ENCODE measurements around the gene ARHGEF16.

The ARHGEF16 gene

DNA sequence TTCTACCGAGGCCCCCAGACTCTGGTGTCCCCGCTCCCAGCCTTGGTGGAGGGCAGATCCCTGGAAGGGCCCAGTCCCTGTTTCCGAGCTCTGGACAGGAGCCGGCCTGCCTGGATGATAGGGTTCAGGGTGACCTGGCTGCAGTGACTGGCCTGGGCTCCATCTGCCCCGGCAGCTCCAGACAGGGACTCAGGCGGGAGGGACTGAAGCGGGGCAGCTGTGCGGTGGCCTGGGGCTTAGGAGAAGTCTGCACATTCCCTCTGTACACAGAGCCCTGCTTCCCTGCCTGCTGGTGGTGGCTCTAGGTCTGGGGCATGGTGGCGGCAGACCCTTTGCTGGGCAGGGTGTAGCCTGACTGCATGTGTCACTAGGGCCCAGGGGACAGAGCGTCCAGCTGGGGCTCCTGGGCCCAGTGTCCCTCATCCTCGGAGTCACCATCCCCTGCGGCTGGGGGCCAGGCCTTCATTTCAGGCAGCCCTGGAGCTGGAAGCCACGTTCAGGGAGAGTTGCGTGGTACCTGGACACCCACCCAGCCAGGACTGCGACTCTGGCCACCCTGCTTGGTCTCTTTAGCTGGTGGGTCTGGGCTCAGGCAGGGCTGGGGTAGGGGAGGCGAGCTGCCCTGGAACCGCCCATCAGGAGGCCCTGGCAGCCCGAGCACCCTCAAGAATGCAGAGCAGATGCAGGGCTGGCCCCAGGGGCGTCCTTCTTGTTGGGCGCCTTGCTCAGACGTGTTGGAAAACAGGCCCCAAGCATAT lies 9.6 kb downstream of the ARHGEF16 start:
- TF ChIP-seq, protein P1, sequence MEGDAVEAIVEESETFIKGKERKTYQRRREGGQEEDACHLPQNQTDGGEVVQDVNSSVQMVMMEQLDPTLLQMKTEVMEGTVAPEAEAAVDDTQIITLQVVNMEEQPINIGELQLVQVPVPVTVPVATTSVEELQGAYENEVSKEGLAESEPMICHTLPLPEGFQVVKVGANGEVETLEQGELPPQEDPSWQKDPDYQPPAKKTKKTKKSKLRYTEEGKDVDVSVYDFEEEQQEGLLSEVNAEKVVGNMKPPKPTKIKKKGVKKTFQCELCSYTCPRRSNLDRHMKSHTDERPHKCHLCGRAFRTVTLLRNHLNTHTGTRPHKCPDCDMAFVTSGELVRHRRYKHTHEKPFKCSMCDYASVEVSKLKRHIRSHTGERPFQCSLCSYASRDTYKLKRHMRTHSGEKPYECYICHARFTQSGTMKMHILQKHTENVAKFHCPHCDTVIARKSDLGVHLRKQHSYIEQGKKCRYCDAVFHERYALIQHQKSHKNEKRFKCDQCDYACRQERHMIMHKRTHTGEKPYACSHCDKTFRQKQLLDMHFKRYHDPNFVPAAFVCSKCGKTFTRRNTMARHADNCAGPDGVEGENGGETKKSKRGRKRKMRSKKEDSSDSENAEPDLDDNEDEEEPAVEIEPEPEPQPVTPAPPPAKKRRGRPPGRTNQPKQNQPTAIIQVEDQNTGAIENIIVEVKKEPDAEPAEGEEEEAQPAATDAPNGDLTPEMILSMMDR (IDR thresholded peaks at IDR 0.05; ENCODE audit: insufficient read depth, low read depth, low read length, missing control alignments), result no peak
- no peak for DNase-seq (ENCODE audit: low read depth)
- no peak overlapping the region for H3K4me3 ChIP-seq (ENCODE audit: low read depth, low read length)

DNA sequence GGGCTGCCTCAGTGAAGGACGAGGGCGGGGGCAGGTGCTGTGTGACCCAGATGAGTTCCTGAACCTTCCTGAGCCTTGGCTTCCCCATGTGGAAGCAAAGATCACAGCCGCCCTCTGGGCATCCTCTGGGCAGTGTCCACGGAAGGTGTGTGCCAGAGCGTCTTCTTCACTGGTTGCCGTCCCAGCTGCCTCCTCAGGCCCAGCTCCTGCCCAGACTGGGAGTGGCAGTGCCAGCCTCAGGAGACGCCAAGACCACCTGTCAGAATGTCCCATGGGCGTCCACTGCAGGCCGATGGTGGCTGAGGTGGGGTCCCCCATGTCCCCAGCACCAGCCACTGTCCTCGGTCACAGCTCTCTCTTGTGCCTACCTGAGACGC lies 10.2 kb downstream of the ARHGEF16 start:
- no peak for DNase-seq (ENCODE audit: low read depth)
- no peak overlapping the region for H3K4me3 ChIP-seq (ENCODE audit: low read depth, low read length)
- TF ChIP-seq, protein P1 (IDR thresholded peaks at IDR 0.05; ENCODE audit: insufficient read depth, low read depth, low read length, missing control alignments), result no peak

DNA sequence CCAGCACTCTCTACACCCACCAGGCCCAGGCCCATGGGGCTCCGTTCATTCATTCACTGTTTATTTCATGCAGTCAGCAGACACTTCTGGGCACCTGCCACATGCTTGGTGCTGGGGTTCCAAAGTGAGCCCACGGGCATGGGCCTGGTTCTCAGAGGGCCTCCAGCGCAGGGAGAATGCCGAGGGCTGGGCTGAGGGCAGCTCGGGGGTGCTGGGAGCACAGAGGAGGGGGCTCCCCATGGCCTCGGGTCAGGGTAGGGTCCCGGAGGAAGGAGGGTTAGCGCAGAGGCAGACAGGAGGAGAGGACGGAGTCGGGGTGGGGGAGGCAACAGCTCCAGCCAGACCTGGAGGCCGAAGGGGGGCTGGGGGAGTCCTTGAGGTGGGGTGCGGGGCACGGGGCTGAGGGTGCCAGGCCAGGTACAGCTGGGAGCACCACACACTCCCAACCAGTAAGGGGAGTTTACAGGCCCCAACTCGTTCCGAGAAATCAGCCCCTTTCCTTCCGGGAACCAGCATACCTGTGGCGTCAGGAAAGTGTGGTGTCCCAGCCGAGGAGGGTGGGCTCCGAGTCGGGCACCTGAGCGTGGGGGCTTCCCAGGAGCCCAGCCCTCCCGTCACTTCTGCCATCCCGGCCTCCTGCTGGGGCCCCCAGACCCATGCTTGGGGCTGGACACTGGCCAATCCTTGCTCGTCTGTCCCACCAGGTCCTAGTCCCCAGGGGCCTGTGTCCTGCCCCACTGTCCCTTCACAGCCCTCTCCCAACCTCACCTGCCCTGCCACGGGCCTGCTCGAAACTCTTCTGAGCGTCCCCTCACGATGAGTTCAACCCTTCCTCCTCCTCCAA lies 10.8 kb downstream of the ARHGEF16 start:
- DNase-seq (ENCODE audit: low read depth), result no peak
- TF ChIP-seq, protein P1 (IDR thresholded peaks at IDR 0.05; ENCODE audit: insufficient read depth, low read depth, low read length, missing control alignments), result no peak
- H3K4me3 ChIP-seq (ENCODE audit: low read depth, low read length), result no peak overlapping the region

DNA sequence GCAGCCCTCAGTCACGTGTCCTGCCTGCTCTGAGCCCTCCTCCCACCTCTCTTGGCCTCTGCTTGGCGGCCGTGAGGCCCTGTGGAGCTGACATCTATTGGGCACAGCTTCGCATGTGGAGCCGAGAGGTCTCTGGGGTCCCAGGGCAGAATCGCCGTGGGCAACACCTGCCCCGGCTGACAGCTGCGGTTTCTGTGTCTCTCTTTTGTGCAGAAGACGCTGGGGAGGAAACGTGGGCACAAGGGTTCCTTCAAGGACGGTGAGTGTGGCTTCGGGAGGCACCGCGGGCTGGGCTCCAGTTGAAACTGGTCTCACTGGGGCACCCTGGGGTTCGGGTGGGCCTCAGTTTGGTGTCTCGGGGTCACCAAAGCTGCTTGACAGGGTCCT lies 11.5 kb downstream of the ARHGEF16 start:
- TF ChIP-seq, protein P1 (IDR thresholded peaks at IDR 0.05; ENCODE audit: insufficient read depth, low read depth, low read length, missing control alignments), result no peak
- H3K4me3 ChIP-seq (ENCODE audit: low read depth, low read length), result no peak overlapping the region
- DNase-seq (ENCODE audit: low read depth), result no peak

DNA sequence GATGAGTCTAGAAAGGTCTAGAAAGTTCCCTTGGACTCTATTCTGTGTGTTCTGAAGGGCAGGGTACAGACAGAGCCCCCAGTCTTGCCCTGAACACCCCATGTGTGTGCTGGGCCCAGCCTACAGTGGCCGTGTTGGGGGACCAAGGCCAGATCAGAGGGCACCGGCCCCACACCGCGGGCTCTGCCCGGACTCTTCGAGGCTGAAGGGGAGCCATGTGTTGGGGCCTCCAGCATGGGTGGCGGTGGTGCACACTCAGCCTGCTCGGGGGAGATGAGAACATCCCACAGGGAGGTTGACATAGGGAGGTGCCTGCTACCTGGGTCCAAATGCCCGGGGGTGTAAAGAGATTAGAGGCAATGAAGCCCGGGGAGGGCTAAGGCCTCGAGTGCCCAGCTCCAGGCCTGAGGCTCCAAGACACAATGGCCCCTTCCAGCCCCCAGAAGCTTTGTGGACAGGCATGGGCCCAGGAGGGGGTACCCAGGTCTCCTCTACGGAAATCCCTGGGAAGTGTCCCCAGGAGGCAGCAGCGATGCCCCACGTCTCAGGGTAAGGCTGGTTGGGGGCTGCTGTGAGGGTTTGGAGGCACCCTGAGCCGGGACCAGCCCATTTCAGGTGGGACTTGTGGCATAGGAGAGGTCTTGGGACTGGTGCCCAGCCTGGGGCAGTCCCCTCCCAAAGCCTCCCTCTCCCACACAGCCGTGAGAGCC lies 12.1 kb downstream of the ARHGEF16 start:
- no peak overlapping the region for H3K4me3 ChIP-seq (ENCODE audit: low read depth, low read length)
- no peak for DNase-seq (ENCODE audit: low read depth)
- TF ChIP-seq, protein P1 (IDR thresholded peaks at IDR 0.05; ENCODE audit: insufficient read depth, low read depth, low read length, missing control alignments), result no peak

DNA sequence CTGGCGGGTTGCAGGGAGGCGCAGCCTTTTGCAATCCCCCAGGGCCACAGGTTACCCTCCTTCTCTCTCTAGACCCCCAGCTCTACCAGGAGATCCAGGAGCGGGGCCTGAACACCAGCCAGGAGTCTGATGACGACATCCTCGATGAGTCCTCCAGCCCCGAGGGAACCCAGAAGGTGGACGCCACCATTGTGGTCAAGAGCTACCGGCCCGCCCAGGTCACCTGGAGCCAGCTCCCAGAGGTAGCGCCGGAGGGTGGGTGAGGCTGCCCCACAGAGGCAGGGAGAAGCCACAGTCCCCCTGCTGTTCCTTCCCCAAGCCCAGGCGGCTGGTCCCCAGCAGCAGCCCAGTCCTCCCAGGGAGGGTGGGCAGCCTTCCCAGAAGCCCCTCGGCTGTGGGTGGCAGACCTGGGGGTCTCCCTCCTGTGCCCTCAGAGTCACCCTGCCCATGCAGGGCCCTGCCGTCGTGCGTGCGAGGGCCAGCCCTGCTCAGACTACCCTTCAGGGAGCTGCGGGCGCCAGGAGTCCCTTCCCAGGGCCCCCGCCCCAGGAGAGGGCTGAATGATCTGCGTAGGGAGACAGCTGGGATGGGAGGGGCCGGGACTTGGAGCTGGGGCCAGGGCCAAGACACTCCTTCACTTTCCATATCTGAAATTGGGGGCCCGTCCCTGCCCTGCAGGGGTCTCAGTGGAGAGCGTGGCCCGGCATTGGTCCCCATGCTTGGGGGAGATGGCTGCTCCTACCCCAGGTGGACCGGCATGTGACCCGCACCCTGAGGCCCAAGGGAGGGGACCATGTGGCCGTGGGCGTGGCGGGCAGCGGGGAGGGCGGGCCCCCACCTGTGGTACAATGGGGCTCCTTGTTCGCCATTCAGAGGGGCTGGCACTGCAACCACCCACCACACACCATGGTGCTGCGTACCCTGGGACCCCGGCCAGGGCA lies 12.9 kb downstream of the ARHGEF16 start:
- DNase-seq (ENCODE audit: low read depth), result no peak
- no peak overlapping the region for H3K4me3 ChIP-seq (ENCODE audit: low read depth, low read length)
- TF ChIP-seq, protein P1 (IDR thresholded peaks at IDR 0.05; ENCODE audit: insufficient read depth, low read depth, low read length, missing control alignments), result no peak
